GM18507 (cell line): ENCODE measurements around the gene CAPG.
"Not testable (repeated sequence)": the region's sequence is repeated elsewhere in the genome, so short reads cannot be mapped to it uniquely, and the experiment has no call there.

Experiments
- DNase-seq: peaks from one replicate; pipeline ENCODE4 v3.0.0; 2011; ENCODE audit warnings: low read depth; ENCODE audit not compliant: insufficient read length; ENCODE audit errors: extremely low spot score
- FAIRE-seq: peaks from 2 replicates; lab custom pipeline; 2011; peaks lifted over from hg19 to GRCh38; lab: Jason Lieb, UNC

CAPG gene

DNA sequence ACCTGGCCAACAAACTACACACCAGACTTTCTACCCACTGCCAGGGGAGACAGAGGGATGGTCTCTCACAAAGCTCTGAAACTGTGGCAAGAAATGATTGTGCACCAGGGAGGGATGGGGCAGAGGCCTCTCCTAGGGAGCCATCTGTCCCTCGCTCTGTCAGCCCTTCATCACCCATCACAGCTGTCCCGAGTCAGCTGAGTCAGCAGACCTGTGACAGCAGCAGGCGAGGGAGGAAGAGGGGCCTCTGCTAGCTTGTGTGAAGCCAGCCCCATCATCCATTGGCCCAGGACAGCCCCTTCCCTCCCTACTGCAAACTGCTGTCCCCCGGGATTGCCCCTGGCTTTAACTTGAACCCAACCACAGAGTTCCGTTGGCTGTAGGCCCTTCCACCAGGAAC is 13.4 kb upstream of the CAPG start:
- no peak for DNase-seq
- no peak for FAIRE-seq

- FAIRE-seq, result no peak
These were observed 11.9 kb upstream of the CAPG start for GRCh38 chr2:85422072-85422457.

DNA sequence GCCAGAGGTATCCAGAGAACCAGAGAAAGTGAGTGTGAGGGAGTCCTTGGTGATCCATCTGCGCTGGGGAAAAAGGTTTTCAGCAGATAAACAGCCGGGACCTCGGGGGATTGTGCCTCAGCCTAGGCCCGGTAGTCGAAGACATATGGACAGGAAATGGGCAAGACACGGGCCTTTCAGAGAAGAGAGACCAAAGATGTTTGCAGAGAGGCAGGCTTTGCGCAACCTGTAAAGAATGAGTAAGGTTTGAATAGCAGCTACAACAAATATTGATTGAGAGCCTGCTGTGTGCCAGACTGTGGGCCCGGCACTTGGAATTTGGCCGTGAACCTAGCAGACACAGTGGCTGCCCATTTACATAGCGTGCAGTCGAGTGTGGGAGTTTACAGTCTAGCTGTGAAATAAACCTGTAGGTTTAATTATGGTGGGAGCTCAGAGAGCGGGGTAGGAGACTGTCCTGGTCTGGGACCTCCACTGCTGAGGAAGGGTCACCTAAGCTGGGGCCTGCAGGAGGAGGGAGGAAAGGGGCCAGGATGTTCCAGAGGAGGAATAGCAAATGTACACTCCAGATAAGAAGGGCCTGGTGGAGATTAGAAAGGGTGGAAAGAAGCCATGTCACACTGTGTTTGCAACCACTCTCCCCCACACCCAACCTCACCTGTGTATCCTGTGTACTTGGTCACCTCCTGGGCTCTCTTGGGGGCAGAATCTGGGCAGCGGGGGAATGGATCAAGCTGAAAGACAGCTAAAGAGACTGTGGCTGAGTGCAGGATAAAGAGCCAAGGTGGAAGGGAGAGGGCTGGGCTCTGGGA is 11.3 kb upstream of the CAPG start:
- FAIRE-seq (no peak), DNase-seq (no peak)

More at GRCh38 chr2:85422072-85422457, 11.9 kb upstream of the CAPG start:
- DNase-seq, result no peak

- FAIRE-seq (peak; percentile 79), DNase-seq (peak; percentile 80)
These were observed 10.5 kb upstream of the CAPG start for GRCh38 chr2:85420536-85421259.

- DNase-seq, result no peak
- FAIRE-seq, result no peak
These were observed 9.0 kb upstream of the CAPG start for GRCh38 chr2:85419009-85419675.

- FAIRE-seq (peak; percentile 26), DNase-seq (peak; percentile 81)
These were observed 8.2 kb upstream of the CAPG start, which contains the start of gene SH2D6 for GRCh38 chr2:85418132-85419008. SH2D6 (plus strand) TSS chr2:85418714; CDS start chr2:85429466, 10,752 bp downstream.

- DNase-seq, result no peak
These were observed 5.9 kb upstream of the CAPG start for GRCh38 chr2:85415980-85416650.

GRCh38 chr2:85414761-85415553 is 4.8 kb upstream of the CAPG start:
- no peak for FAIRE-seq
- no peak for DNase-seq

More at GRCh38 chr2:85415980-85416650, 5.9 kb upstream of the CAPG start:
- FAIRE-seq, result no peak

DNA sequence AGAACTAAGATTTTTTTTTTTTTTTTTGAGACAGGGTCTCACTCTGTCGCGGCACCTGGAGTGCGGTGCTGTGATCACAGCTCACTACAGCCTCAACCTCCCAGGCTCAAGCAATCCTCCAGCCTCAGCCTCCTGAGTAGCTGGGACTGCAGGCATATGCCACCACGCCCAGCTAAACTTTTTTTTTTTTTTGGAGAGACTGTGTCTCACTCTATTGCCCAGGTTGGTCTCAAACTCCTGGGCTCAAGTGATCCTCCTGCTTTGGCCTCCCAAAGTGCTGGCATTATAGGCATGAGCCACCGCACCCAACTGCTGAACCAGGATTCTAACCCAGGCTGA is 4.2 kb upstream of the CAPG start:
- FAIRE-seq, DNase-seq: not testable (repeated sequence)

- DNase-seq (no peak), FAIRE-seq (no peak)
These were observed 3.6 kb upstream of the CAPG start for GRCh38 chr2:85413592-85414420.

DNA sequence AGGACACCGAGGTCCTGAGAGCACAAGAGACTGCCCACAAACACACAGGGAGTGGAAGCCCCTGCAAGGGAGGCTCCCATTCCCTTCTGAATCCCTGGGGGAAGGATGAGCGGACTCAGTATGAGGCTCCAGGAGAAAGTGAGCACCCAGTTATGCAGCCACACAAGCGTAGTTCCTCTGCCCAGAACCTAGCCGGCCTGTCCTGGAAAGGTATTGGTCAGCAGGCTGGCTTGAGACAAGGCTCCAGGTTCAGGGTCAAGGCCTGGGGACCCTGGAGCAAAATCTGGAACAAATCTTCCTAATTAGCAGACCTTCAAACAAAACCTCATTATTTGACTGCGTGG is 1.2 kb upstream of the CAPG start:
- no peak for FAIRE-seq
- no peak for DNase-seq

DNA sequence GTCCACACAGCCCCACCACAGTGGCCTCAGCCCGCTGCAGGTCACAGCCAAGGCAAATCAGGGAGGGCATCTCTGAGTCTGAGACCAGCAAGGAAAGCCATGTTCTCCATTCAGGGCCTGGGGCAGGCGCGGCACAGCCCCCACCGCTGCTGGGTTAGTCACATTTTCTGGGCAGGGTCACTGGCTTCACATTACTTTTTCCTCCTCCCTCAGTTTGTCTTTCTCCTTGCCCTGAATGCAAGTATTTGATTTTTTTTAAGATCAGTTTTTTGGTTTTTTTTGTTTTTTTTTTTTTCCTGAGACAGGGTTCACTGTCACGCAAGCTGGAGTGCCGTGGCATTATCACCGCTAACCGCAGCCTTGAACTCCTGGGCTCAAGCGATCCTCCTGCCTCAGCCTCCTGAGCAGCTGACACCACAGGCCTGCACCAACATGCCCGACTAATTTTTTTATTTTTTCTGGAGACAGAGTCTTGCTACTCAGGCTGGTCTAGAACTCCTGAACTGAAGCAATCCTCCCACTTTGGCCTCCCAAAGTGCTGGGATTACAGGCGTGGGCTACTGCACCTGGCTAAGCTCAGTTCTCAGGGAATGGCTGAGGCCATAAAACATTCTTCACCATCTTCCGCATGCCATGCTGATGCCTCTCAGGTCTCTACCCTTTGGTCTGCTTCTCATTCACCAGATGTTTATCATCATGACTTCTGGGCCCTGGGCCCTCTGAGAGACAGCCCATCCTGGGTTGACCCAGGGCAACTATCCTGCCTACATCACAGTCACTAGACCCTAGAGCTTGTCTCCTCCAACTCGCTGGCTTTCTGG is 628 bp upstream of the CAPG start:
- DNase-seq (no peak), FAIRE-seq (no peak)

- DNase-seq (no peak), FAIRE-seq (peak; percentile 76)
These were observed 4.7 kb downstream of the CAPG start for GRCh38 chr2:85405201-85406059.

DNA sequence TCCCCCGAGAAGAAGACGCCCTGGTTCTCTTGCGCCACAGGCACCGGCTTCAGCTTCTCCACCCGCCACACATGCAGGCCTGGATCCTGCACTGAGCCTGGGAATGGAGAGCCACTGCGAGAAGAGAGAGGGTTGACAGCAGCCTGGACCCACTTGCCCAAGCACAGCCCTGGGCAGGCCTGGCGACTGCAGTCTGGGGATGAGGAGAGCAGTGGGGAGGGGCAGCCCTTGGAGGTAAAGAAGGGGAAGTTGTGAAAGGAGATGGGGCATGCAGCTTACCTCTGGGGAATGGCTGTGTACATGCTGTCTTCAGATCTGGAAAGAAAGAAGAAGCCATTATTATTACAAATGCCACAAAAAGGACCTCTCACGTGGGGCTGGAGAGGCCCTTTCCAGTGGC is 8.3 kb downstream of the CAPG start:
- FAIRE-seq, result no peak
- DNase-seq, result no peak

DNA sequence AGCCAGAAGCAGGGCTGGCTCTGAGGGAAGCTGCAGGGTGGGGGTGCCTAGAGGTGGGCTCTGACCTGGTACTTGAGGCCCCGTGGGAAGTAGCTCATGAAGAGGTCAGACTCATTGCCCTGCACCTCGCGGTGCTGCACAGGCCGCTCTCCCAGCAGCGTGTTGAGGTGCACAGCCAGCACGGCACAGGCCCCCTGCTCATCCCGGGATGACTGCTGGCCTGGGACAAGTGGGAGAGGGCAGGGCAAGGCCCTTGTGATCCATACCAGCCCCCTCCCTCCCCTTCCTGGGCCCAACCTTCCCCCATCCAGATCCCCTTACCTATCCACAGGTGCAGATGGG is 8.7 kb downstream of the CAPG start:
- no peak for DNase-seq
- no peak for FAIRE-seq
